ENCODE data around the gene ELK1. TPM values are rescaled to one million over a fixed set of nuclear protein-coding genes. Genes with fewer than 3 reads are reported as not detected.
"Not testable (repeated sequence)": the region's sequence is repeated elsewhere in the genome, so short reads cannot be mapped to it uniquely, and the experiment has no call there.

ELK1 gene
- total and polyA plus RNA-seq, 2 donors: 10.8 to 21.7 TPM

GRCh38 chrX:47610511-47610910 is 39.9 kb downstream of the ELK1 start:
- 95% methylated on average over 4 of the region's 4 CpGs for WGBS
- H3K27ac ChIP-seq (ENCODE audit: low read depth in 1 of 2, low read length in 1 of 2): no peak overlapping the region
- H3K27me3 ChIP-seq (ENCODE audit: control insufficient read depth in 2 of 2, insufficient read depth in 1 of 2, low read length in 1 of 2): no peaks in the 10 kb centered on the region
- DNase-seq (ENCODE audit: low read depth in 6 of 9, low spot score in 9 of 9): no peak
- no peaks in the 10 kb centered on the region for H3K9me3 ChIP-seq (ENCODE audit: control insufficient read depth in 2 of 2, insufficient read depth in 1 of 2, low read length in 1 of 2)
- H3K4me1 ChIP-seq (ENCODE audit: control insufficient read depth in 2 of 2, insufficient read depth in 2 of 2, low read length in 2 of 2): no peaks in the 10 kb centered on the region
- no peaks in the 10 kb centered on the region for H3K36me3 ChIP-seq (ENCODE audit: control insufficient read depth in 2 of 2, insufficient read depth in 2 of 2, low read length in 1 of 2)
- H3K4me3 ChIP-seq (ENCODE audit: low read length in 2 of 2): no peak overlapping the region

DNA sequence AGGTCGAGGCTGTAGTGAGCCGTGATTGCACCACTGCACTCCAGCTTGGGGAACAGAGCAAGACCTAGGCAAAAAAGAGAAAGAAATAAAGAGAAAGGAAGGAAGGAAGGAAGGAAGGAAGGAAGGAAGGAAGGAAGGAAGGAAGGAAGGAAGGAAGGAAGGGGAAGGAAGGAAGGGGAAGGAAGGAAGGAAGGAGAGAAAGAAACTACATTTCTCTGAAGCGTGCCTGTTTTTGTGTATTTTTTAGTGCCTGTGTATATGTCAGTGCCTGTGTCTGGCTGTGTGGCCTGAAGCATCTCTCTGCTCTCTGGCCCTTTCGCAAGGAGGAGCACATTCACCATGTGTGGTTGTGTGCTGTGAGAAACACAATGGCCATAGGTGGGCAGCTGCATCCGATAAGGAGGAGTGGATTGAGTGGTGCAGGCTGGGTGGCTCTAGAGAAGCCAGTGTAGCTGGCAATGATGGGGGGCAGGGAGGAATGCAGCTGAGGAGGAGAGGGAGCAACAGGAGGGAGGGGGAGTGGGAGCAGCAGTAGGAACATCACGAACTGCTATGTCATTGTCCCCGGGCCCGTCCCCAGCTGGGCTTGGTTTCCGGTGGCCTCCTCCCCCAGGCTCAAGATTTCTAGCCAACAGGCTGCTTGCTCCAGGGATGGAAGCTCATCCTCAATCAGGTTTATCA is 42.1 kb downstream of the ELK1 start:
- DNase-seq (ENCODE audit: low read depth in 6 of 9, low spot score in 9 of 9): no peak

GRCh38 chrX:47607091-47607490 is 43.3 kb downstream of the ELK1 start:
- Histone ChIP-seq H3K36me3 (ENCODE audit: control insufficient read depth in 2 of 2, insufficient read depth in 2 of 2, low read length in 1 of 2) (no peaks in the 10 kb centered on the region), H3K9me3 (ENCODE audit: control insufficient read depth in 2 of 2, insufficient read depth in 1 of 2, low read length in 1 of 2) (no peaks in the 10 kb centered on the region), H3K4me1 (ENCODE audit: control insufficient read depth in 2 of 2, insufficient read depth in 2 of 2, low read length in 2 of 2) (no peaks in the 10 kb centered on the region), H3K27me3 (ENCODE audit: control insufficient read depth in 2 of 2, insufficient read depth in 1 of 2, low read length in 1 of 2) (no peaks in the 10 kb centered on the region), H3K27ac (ENCODE audit: low read depth in 1 of 2, low read length in 1 of 2) (no peak overlapping the region), H3K4me3 (ENCODE audit: low read length in 2 of 2) (no peak overlapping the region)
- no peak for DNase-seq (ENCODE audit: low read depth in 6 of 9, low spot score in 9 of 9)

More for the DNA sequence above, 42.1 kb downstream of the ELK1 start:
- H3K9me3 ChIP-seq (ENCODE audit: control insufficient read depth in 2 of 2, insufficient read depth in 1 of 2, low read length in 1 of 2): no peaks in the 10 kb centered on the region
- WGBS: 43% methylated on average over 9 of the region's 9 CpGs
- H3K27ac ChIP-seq (ENCODE audit: low read depth in 1 of 2, low read length in 1 of 2): no peak overlapping the region
- H3K36me3 ChIP-seq (ENCODE audit: control insufficient read depth in 2 of 2, insufficient read depth in 2 of 2, low read length in 1 of 2): no peaks in the 10 kb centered on the region
- H3K4me1 ChIP-seq (ENCODE audit: control insufficient read depth in 2 of 2, insufficient read depth in 2 of 2, low read length in 2 of 2): no peaks in the 10 kb centered on the region
- no peak overlapping the region for H3K4me3 ChIP-seq (ENCODE audit: low read length in 2 of 2)
- no peaks in the 10 kb centered on the region for H3K27me3 ChIP-seq (ENCODE audit: control insufficient read depth in 2 of 2, insufficient read depth in 1 of 2, low read length in 1 of 2)

DNA sequence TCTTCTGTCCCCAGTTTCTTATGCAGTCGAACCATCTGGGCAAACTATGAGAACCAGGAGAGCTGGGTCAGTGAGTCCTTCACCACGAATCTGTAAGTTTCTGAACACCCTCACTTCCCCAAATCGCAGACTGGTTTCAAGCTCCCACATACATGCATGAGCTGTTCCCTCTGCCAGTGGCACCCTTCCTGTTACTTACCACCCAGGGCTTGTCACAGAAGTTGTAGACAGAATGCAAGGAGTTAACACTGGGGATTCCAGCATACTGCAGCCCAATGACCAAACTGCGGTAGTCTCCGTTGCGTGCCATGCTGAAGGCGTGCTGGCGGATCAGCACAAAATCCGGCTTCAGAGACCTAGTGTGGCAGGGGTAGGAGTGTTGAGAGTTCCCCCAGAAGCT is 45.3 kb downstream of the ELK1 start:
- Histone ChIP-seq H3K27me3 (ENCODE audit: control insufficient read depth in 2 of 2, insufficient read depth in 1 of 2, low read length in 1 of 2) (no peaks in the 10 kb centered on the region), H3K27ac (ENCODE audit: low read depth in 1 of 2, low read length in 1 of 2) (no peak overlapping the region), H3K4me1 (ENCODE audit: control insufficient read depth in 2 of 2, insufficient read depth in 2 of 2, low read length in 2 of 2) (no peaks in the 10 kb centered on the region), H3K36me3 (ENCODE audit: control insufficient read depth in 2 of 2, insufficient read depth in 2 of 2, low read length in 1 of 2) (no peaks in the 10 kb centered on the region), H3K9me3 (ENCODE audit: control insufficient read depth in 2 of 2, insufficient read depth in 1 of 2, low read length in 1 of 2) (no peaks in the 10 kb centered on the region), H3K4me3 (ENCODE audit: low read length in 2 of 2) (no peak overlapping the region)
- 77% methylated on average over 9 of the region's 9 CpGs for WGBS
- DNase-seq (ENCODE audit: low read depth in 6 of 9, low spot score in 9 of 9): no peak

GRCh38 chrX:47603125-47603524 is 47.2 kb downstream of the ELK1 start:
- H3K36me3 ChIP-seq (ENCODE audit: control insufficient read depth in 2 of 2, insufficient read depth in 2 of 2, low read length in 1 of 2); H3K4me3 ChIP-seq (ENCODE audit: low read length in 2 of 2); DNase-seq (ENCODE audit: low read depth in 6 of 9, low spot score in 9 of 9); H3K27me3 ChIP-seq (ENCODE audit: control insufficient read depth in 2 of 2, insufficient read depth in 1 of 2, low read length in 1 of 2); H3K27ac ChIP-seq (ENCODE audit: low read depth in 1 of 2, low read length in 1 of 2); H3K4me1 ChIP-seq (ENCODE audit: control insufficient read depth in 2 of 2, insufficient read depth in 2 of 2, low read length in 2 of 2); H3K9me3 ChIP-seq (ENCODE audit: control insufficient read depth in 2 of 2, insufficient read depth in 1 of 2, low read length in 1 of 2): not testable (repeated sequence)
- WGBS: 98% methylated on average over 4 of the region's 4 CpGs

DNA sequence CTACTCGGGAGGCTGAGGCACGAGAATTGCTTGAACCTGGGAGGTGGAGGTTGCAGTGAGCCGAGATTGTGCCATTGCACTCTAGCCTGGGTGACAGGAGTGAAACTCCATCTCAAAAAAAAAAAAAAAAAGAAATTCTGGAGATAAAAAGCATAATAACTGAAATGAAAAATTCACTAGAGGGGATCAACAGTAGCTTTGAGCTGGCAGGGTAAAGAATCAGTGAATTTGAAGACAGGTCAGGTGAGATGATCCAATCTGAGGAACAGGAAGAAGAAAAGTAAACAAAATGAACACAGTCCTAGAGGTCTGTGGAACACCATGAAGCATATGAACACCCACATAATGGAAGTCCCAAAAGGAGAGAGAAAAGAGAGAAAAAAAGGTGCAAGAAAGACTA is 53.1 kb downstream of the ELK1 start:
- H3K27me3 ChIP-seq (ENCODE audit: control insufficient read depth in 2 of 2, insufficient read depth in 1 of 2, low read length in 1 of 2): no peaks in the 10 kb centered on the region
- no peak overlapping the region for H3K4me3 ChIP-seq (ENCODE audit: low read length in 2 of 2)
- no peaks in the 10 kb centered on the region for H3K9me3 ChIP-seq (ENCODE audit: control insufficient read depth in 2 of 2, insufficient read depth in 1 of 2, low read length in 1 of 2)
- no peak for DNase-seq (ENCODE audit: low read depth in 6 of 9, low spot score in 9 of 9)
- H3K36me3 ChIP-seq (ENCODE audit: control insufficient read depth in 2 of 2, insufficient read depth in 2 of 2, low read length in 1 of 2): no peaks in the 10 kb centered on the region
- no peak overlapping the region for H3K27ac ChIP-seq (ENCODE audit: low read depth in 1 of 2, low read length in 1 of 2)
- WGBS: 94% methylated on average over 3 of the region's 3 CpGs
- H3K4me1 ChIP-seq (ENCODE audit: control insufficient read depth in 2 of 2, insufficient read depth in 2 of 2, low read length in 2 of 2): no peaks in the 10 kb centered on the region

DNA sequence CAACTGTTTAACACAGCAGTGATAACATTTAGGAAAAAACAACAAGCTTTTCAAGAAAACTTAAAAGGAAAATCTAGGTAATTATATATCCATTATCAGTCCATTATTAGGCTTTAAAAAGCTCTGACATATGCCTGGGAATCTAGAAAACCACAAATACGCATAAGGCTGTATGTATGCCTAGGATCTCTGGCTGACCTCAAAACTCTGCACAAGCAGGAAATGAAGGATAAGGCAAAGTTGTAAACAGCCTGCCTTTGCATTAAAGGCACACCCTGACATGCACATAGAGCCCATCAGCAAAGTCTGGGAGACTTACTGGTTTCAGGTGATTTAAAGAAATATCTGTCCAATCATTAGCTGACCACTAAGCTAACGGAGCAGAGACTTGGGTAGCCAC is 54.1 kb downstream of the ELK1 start:
- 96% methylated on average over 2 of the region's 2 CpGs for WGBS
- H3K27ac ChIP-seq (ENCODE audit: low read depth in 1 of 2, low read length in 1 of 2): peak overlapping the region in 1 of 2 donors; percentile 60
- H3K27me3 ChIP-seq (ENCODE audit: control insufficient read depth in 2 of 2, insufficient read depth in 1 of 2, low read length in 1 of 2): no peaks in the 10 kb centered on the region
- DNase-seq (ENCODE audit: low read depth in 6 of 9, low spot score in 9 of 9): no peak
- no peaks in the 10 kb centered on the region for H3K9me3 ChIP-seq (ENCODE audit: control insufficient read depth in 2 of 2, insufficient read depth in 1 of 2, low read length in 1 of 2)
- H3K4me1 ChIP-seq (ENCODE audit: control insufficient read depth in 2 of 2, insufficient read depth in 2 of 2, low read length in 2 of 2): no peaks in the 10 kb centered on the region
- no peak overlapping the region for H3K4me3 ChIP-seq (ENCODE audit: low read length in 2 of 2)
- H3K36me3 ChIP-seq (ENCODE audit: control insufficient read depth in 2 of 2, insufficient read depth in 2 of 2, low read length in 1 of 2): no peaks in the 10 kb centered on the region

GRCh38 chrX:47595716-47596251 is 54.6 kb downstream of the ELK1 start:
- Histone ChIP-seq H3K4me1 (ENCODE audit: control insufficient read depth in 2 of 2, insufficient read depth in 2 of 2, low read length in 2 of 2) (no peaks in the 10 kb centered on the region), H3K27me3 (ENCODE audit: control insufficient read depth in 2 of 2, insufficient read depth in 1 of 2, low read length in 1 of 2) (no peaks in the 10 kb centered on the region), H3K27ac (ENCODE audit: low read depth in 1 of 2, low read length in 1 of 2) (peak overlapping the region in 1 of 2 donors; percentile 60), H3K9me3 (ENCODE audit: control insufficient read depth in 2 of 2, insufficient read depth in 1 of 2, low read length in 1 of 2) (no peaks in the 10 kb centered on the region), H3K36me3 (ENCODE audit: control insufficient read depth in 2 of 2, insufficient read depth in 2 of 2, low read length in 1 of 2) (no peaks in the 10 kb centered on the region), H3K4me3 (ENCODE audit: low read length in 2 of 2) (no peak overlapping the region)
- no peak for DNase-seq (ENCODE audit: low read depth in 6 of 9, low spot score in 9 of 9)
- 85% methylated on average over 1 of the region's 1 CpG for WGBS

- Histone ChIP-seq H3K9me3 (ENCODE audit: control insufficient read depth in 2 of 2, insufficient read depth in 1 of 2, low read length in 1 of 2) (no peaks in the 10 kb centered on the region), H3K36me3 (ENCODE audit: control insufficient read depth in 2 of 2, insufficient read depth in 2 of 2, low read length in 1 of 2) (no peaks in the 10 kb centered on the region), H3K27ac (ENCODE audit: low read depth in 1 of 2, low read length in 1 of 2) (no peak overlapping the region), H3K4me3 (ENCODE audit: low read length in 2 of 2) (no peak overlapping the region), H3K27me3 (ENCODE audit: control insufficient read depth in 2 of 2, insufficient read depth in 1 of 2, low read length in 1 of 2) (no peaks in the 10 kb centered on the region), H3K4me1 (ENCODE audit: control insufficient read depth in 2 of 2, insufficient read depth in 2 of 2, low read length in 2 of 2) (no peaks in the 10 kb centered on the region)
- DNase-seq (ENCODE audit: low read depth in 6 of 9, low spot score in 9 of 9): no peak
- 95% methylated on average over 4 of the region's 4 CpGs for WGBS
Measured at GRCh38 chrX:47593522-47593921, 56.8 kb downstream of the ELK1 start.

Data from thymus (tissue), 11 donors.